CD14-positive monocyte (primary cell): ENCODE measurements around the gene PRKCQ. TPM values are rescaled to one million over a fixed set of nuclear protein-coding genes. Genes with fewer than 3 reads are reported as not detected.

Experiments used
- DNase-seq, 3 donors: peaks; one replicate each; pipeline ENCODE4 v3.0.0-alpha.2; 2011 to 2022
- H2AFZ ChIP-seq: 2 replicates; pipeline ENCODE4 v1.6.0; 2012; ENCODE audit warnings: mild to moderate bottlenecking, low read depth, low read length, inconsistent platforms; ENCODE audit not compliant: insufficient read depth, poor library complexity, severe bottlenecking
- H3K27ac ChIP-seq, 2 donors: 1 replicate in 1 of 2; 2 replicates in 1 of 2; pipeline ENCODE4 v1.5.1; 2012 to 2013; ENCODE audit warnings: low read length in 2 of 2, control low read depth in 1 of 2, inconsistent platforms in 1 of 2, low read depth in 1 of 2, mild to moderate bottlenecking in 1 of 2
- H3K27me3 ChIP-seq, 2 donors: one replicate each; pipeline versions ENCODE4 v1.6.0 to v1.6.1; 2011 to 2013; ENCODE audit warnings: low read length in 2 of 2; ENCODE audit not compliant: control insufficient read depth in 2 of 2, insufficient read depth in 2 of 2
- H3K36me3 ChIP-seq, 2 donors: replicated peaks in 1 of 2; 1 replicate in 1 of 2; 2 replicates in 1 of 2; pipeline versions ENCODE4 v1.5.1 to v1.6.1; 2012 to 2013; ENCODE audit warnings: low read length in 2 of 2, control low read depth in 1 of 2, inconsistent platforms in 1 of 2, mild to moderate bottlenecking in 1 of 2; ENCODE audit not compliant: insufficient read depth in 2 of 2, control insufficient read depth in 1 of 2
- H3K4me1 ChIP-seq, 2 donors: 1 replicate in 1 of 2; 2 replicates in 1 of 2; pipeline versions ENCODE4 v1.5.1 to v1.6.1; 2012 to 2013; ENCODE audit warnings: low read length in 2 of 2, control low read depth in 1 of 2, inconsistent platforms in 1 of 2, mild to moderate bottlenecking in 1 of 2, moderate library complexity in 1 of 2; ENCODE audit not compliant: insufficient read depth in 2 of 2, control insufficient read depth in 1 of 2
- H3K4me2 ChIP-seq: replicated peaks from 2 replicates; pipeline ENCODE3; 2012; ENCODE audit warnings: low read length, moderate library complexity, mild to moderate bottlenecking; ENCODE audit not compliant: poor library complexity, severe bottlenecking; ENCODE audit errors: extremely low read depth
- H3K4me3 ChIP-seq, 3 experiments: fragments of 200-600 bp in 1 of 3; sonication (generic) in 1 of 3; replicated peaks in 1 of 3; 1 replicate in 2 of 3; 2 replicates in 1 of 3; pipeline ENCODE4 v1.5.1; 2011 to 2013; ENCODE audit warnings: low read length in 3 of 3, mild to moderate bottlenecking in 3 of 3, control low read depth in 2 of 3, low read depth in 2 of 3, inconsistent platforms in 1 of 3, moderate library complexity in 1 of 3
- H3K79me2 ChIP-seq: 2 replicates; pipeline ENCODE4 v1.6.0; 2012; ENCODE audit warnings: mild to moderate bottlenecking, control low read depth, inconsistent platforms, low read length, moderate library complexity; ENCODE audit not compliant: insufficient read depth
- H3K9ac ChIP-seq: 2 replicates; pipeline ENCODE4 v1.6.0; 2017; ENCODE audit warnings: low read length, mild to moderate bottlenecking; ENCODE audit not compliant: insufficient read depth, poor library complexity, severe bottlenecking
- H3K9me3 ChIP-seq, 2 donors: replicated peaks in 1 of 2; 1 replicate in 1 of 2; 2 replicates in 1 of 2; pipeline versions ENCODE4 v1.5.1 to v1.6.1; 2012 to 2013; ENCODE audit warnings: low read length in 2 of 2, control low read depth in 1 of 2; ENCODE audit not compliant: control insufficient read depth in 1 of 2, insufficient read depth in 1 of 2
- H4K20me1 ChIP-seq: 2 replicates; pipeline ENCODE4 v1.6.0; 2012; ENCODE audit warnings: mild to moderate bottlenecking, low read length, control low read depth, moderate library complexity; ENCODE audit not compliant: insufficient read depth
- H3K27ac Mint-ChIP-seq, 7 donors: one replicate each; pipeline ENCODE4 v1.8.0; 2020; ENCODE audit warnings: mild to moderate bottlenecking in 7 of 7, mixed read lengths in 7 of 7, moderate library complexity in 6 of 7, inconsistent platforms in 2 of 7
- H3K27me3 Mint-ChIP-seq, 3 donors: one replicate each; pipeline ENCODE4 v1.8.0; 2021 to 2022; ENCODE audit warnings: low read depth in 3 of 3, mild to moderate bottlenecking in 3 of 3, mixed read lengths in 3 of 3, moderate library complexity in 3 of 3, inconsistent platforms in 1 of 3
- H3K36me3 Mint-ChIP-seq, 2 donors: one replicate each; pipeline ENCODE4 v1.8.0; 2020; ENCODE audit warnings: mixed read lengths in 2 of 2, inconsistent platforms in 1 of 2, mild to moderate bottlenecking in 1 of 2
- H3K4me1 Mint-ChIP-seq: one replicate; pipeline ENCODE4 v1.8.0; 2020; ENCODE audit warnings: mild to moderate bottlenecking, mixed read lengths
- H3K4me3 Mint-ChIP-seq, 2 donors: one replicate each; pipeline ENCODE4 v1.8.0; 2020; ENCODE audit warnings: mild to moderate bottlenecking in 2 of 2, mixed read lengths in 2 of 2, moderate library complexity in 1 of 2
- H3K9me3 Mint-ChIP-seq, 7 donors: one replicate each; pipeline ENCODE4 v1.8.0; 2020 to 2022; ENCODE audit warnings: mixed read lengths in 7 of 7, mild to moderate bottlenecking in 6 of 7, moderate library complexity in 6 of 7, inconsistent platforms in 2 of 7
- WGBS: methylation state at CpG from one replicate; pipeline ENCODE4 v1.1.5; 2013; ENCODE audit warnings: missing lambda C conversion rate; ENCODE audit not compliant: insufficient coverage; 5-methylcytosine and 5-hydroxymethylcytosine counted together
- intact Hi-C, 2 donors: fragments of 100-400 bp; cut with micrococcal nuclease; formaldehyde crosslinking; loops; one replicate each; pipeline versions ENCODE4 v1.15.0 to v1.15.1; 2023
- polyA plus RNA-seq, 3 donors: library from polyadenylated mRNA; depleted of rRNA in 1 of 3; unstranded in 2 of 3; stranded (reverse) in 1 of 3; fragments of 300-500 nt in 2 of 3; fragments of >200 nt in 1 of 3; fragmentation: Illumina TruSeq in 2 of 3; gene quantifications; 1 replicate in 2 of 3; 2 replicates in 1 of 3; pipeline ENCODE4 v1.2.3, GENCODE V29; 2012 to 2021
- TF ChIP-seq, protein P1 (sequence below): fragments of 200-600 bp; IDR thresholded peaks from one replicate; pipeline ENCODE4 v1.8.0; 2022; ENCODE audit warnings: antibody characterized with exemption, mild to moderate bottlenecking

The PRKCQ gene
- polyA plus RNA-seq, 3 donors = 0.01 to 0.29 (median 0.09) TPM

GRCh38 chr10:6563075-6563474 is 17.0 kb downstream of the PRKCQ start:
- Histone ChIP-seq H3K9me3 (no peaks in the 10 kb centered on the region), H3K27ac (no peak overlapping the region), H3K4me1 (peaks cover 52% of the 10 kb centered on the region in 2 donors), H3K4me2 (peak overlapping the region; percentile 54), H3K9ac (no peak overlapping the region), H3K79me2 (no peaks in the 10 kb centered on the region), H3K27me3 (no peaks in the 10 kb centered on the region), H2AFZ (no peak overlapping the region), H3K4me3 (peak overlapping the region in 1 of 3 experiments; percentile 24), H4K20me1 (no peaks in the 10 kb centered on the region), H3K36me3 (no peaks in the 10 kb centered on the region)
- H3K27me3 Mint-ChIP-seq = peaks cover 1 to 6% (median 1%) of the 10 kb centered on the region in 3 donors
- H3K4me3 Mint-ChIP-seq = peak overlapping the region; percentile 51 to 65
- no peaks in the 10 kb centered on the region for H3K9me3 Mint-ChIP-seq
- H3K36me3 Mint-ChIP-seq = no peaks in the 10 kb centered on the region
- no peak for DNase-seq
- WGBS = 44% methylated on average over 4 of the region's 7 CpGs
- intact Hi-C loops = no loop called here
- TF ChIP-seq, protein P1, sequence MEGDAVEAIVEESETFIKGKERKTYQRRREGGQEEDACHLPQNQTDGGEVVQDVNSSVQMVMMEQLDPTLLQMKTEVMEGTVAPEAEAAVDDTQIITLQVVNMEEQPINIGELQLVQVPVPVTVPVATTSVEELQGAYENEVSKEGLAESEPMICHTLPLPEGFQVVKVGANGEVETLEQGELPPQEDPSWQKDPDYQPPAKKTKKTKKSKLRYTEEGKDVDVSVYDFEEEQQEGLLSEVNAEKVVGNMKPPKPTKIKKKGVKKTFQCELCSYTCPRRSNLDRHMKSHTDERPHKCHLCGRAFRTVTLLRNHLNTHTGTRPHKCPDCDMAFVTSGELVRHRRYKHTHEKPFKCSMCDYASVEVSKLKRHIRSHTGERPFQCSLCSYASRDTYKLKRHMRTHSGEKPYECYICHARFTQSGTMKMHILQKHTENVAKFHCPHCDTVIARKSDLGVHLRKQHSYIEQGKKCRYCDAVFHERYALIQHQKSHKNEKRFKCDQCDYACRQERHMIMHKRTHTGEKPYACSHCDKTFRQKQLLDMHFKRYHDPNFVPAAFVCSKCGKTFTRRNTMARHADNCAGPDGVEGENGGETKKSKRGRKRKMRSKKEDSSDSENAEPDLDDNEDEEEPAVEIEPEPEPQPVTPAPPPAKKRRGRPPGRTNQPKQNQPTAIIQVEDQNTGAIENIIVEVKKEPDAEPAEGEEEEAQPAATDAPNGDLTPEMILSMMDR = no peak
- peaks cover 57% of the 10 kb centered on the region for H3K4me1 Mint-ChIP-seq
- peak overlapping the region in 3 of 7 donors; percentile 4 to 65 (median 51) for H3K27ac Mint-ChIP-seq

DNA sequence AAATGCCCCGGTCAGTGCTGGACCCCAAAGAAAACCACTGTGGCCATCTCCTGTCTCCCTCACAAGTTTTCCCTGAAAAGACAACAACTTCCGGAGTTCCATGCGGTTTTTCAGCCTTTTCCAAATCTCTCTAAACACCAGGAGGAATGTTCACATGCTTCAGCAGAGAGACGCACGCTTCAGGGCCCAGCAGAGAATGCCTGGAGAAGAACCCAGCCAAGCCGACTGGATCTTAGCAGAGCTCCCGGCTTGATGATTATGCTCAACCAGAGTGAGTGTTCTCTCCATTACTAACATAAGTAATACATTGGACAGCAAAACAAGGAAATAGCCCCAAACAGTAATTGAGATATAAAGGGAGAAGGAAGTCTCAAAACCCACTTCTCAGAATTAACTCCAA is 17.9 kb downstream of the PRKCQ start:
- TF ChIP-seq, protein P1 = no peak
- Histone ChIP-seq H3K27me3 (no peaks in the 10 kb centered on the region), H4K20me1 (no peaks in the 10 kb centered on the region), H3K9ac (no peak overlapping the region), H3K4me1 (peaks cover 52% of the 10 kb centered on the region in 2 donors), H3K79me2 (no peaks in the 10 kb centered on the region), H2AFZ (peak overlapping the region; percentile 48), H3K36me3 (no peaks in the 10 kb centered on the region), H3K9me3 (no peaks in the 10 kb centered on the region), H3K4me2 (peak overlapping the region; percentile 54), H3K4me3 (peak overlapping the region in 1 of 3 experiments; percentile 55), H3K27ac (no peak overlapping the region)
- H3K36me3 Mint-ChIP-seq = no peaks in the 10 kb centered on the region
- H3K9me3 Mint-ChIP-seq = no peaks in the 10 kb centered on the region
- DNase-seq = peak in 1 of 3 donors; percentile 26
- H3K4me1 Mint-ChIP-seq = peaks cover 61% of the 10 kb centered on the region
- peaks cover 1 to 6% (median 1%) of the 10 kb centered on the region in 3 donors for H3K27me3 Mint-ChIP-seq
- peak overlapping the region in 1 of 7 donors; percentile 44 for H3K27ac Mint-ChIP-seq
- 28% methylated on average over 5 of the region's 7 CpGs for WGBS
- intact Hi-C loops = no loop called here
- H3K4me3 Mint-ChIP-seq = peak overlapping the region; percentile 64 to 77
